Measurements from ENCODE around the gene ZNF655.

GRCh38 chr7:99619571-99620130 is 61.2 kb downstream of the ZNF655 start:
- TF ChIP-seq CTCF (optimal IDR thresholded peaks at IDR 0.05 in 1 of 3, IDR thresholded peaks at IDR 0.05 in 1 of 3, conservative IDR thresholded peaks at IDR 0.05 in 1 of 3; ENCODE audit: extremely low read depth in 1 of 3, insufficient read depth in 2 of 3, low read length in 3 of 3) = no peak
- TF ChIP-seq EZH2 (IDR thresholded peaks at IDR 0.05; ENCODE audit: low read length) = no peak
